ENCODE results near the gene HIPK1. TPM values are rescaled to one million over a fixed set of nuclear protein-coding genes. Genes with fewer than 3 reads are reported as not detected.

HIPK1 gene
- total RNA-seq, 4 donors from 2014 or later = 42.3 to 63.4 (median 53.0) TPM

GRCh38 chr1:113984710-113985109 lies 55.6 kb downstream of the HIPK1 start:
- DNase-seq (ENCODE audit: low spot score in 2 of 2) = no peak
- WGBS, 2 donors = 59% methylated on average over 4 of the region's 4 CpGs
- H3K27ac ChIP-seq = peak overlapping the region in 1 of 4 donors; percentile 5

GRCh38 chr1:113986802-113987201 lies 57.7 kb downstream of the HIPK1 start:
- TF ChIP-seq CTCF (IDR thresholded peaks at IDR 0.05) (no peak), POLR2A (IDR thresholded peaks at IDR 0.05) (no peak), EP300 (IDR thresholded peaks at IDR 0.05) (no peak)
- Histone ChIP-seq H3K27me3 (no peaks in the 10 kb centered on the region), H3K4me3 (no peak overlapping the region), H3K36me3 (no peaks in the 10 kb centered on the region), H3K4me1 (peaks cover 0 to 36% (median 14%) of the 10 kb centered on the region in 4 donors), H3K9me3 (no peaks in the 10 kb centered on the region), H3K27ac (no peak overlapping the region)
- 72 to 80% methylated on average over 6 of the region's 6 CpGs for WGBS, 2 donors
- no peak for DNase-seq (ENCODE audit: low spot score in 2 of 2)

More at GRCh38 chr1:113984710-113985109, 55.6 kb downstream of the HIPK1 start:
- Histone ChIP-seq H3K27me3 (no peaks in the 10 kb centered on the region), H3K36me3 (no peaks in the 10 kb centered on the region), H3K9me3 (no peaks in the 10 kb centered on the region), H3K4me3 (no peak overlapping the region), H3K4me1 (peaks cover 0 to 56% (median 14%) of the 10 kb centered on the region in 4 donors)
- TF ChIP-seq CTCF (IDR thresholded peaks at IDR 0.05) (no peak), EP300 (IDR thresholded peaks at IDR 0.05) (no peak), POLR2A (IDR thresholded peaks at IDR 0.05) (no peak)

GRCh38 chr1:113987259-113987658 lies 58.1 kb downstream of the HIPK1 start:
- Histone ChIP-seq H3K9me3 (no peaks in the 10 kb centered on the region), H3K4me3 (no peak overlapping the region), H3K4me1 (peaks cover 0 to 31% (median 14%) of the 10 kb centered on the region in 4 donors), H3K27me3 (no peaks in the 10 kb centered on the region), H3K36me3 (no peaks in the 10 kb centered on the region), H3K27ac (no peak overlapping the region)
- TF ChIP-seq EP300 (IDR thresholded peaks at IDR 0.05) (no peak), CTCF (IDR thresholded peaks at IDR 0.05) (no peak), POLR2A (IDR thresholded peaks at IDR 0.05) (no peak)
- no peak for DNase-seq (ENCODE audit: low spot score in 2 of 2)
- 75 to 93% methylated on average over 5 of the region's 5 CpGs for WGBS, 2 donors

GRCh38 chr1:113990530-113990929 lies 61.4 kb downstream of the HIPK1 start:
- Histone ChIP-seq H3K27ac (no peak overlapping the region), H3K9me3 (peaks cover 0 to 16% (median 3%) of the 10 kb centered on the region in 4 donors), H3K27me3 (no peaks in the 10 kb centered on the region), H3K36me3 (no peaks in the 10 kb centered on the region), H3K4me1 (no peaks in the 10 kb centered on the region), H3K4me3 (no peak overlapping the region)
- WGBS, 2 donors = 57 to 69% methylated on average over 2 of the region's 2 CpGs
- no peak for DNase-seq (ENCODE audit: low spot score in 2 of 2)
- TF ChIP-seq EP300 (IDR thresholded peaks at IDR 0.05) = no peak
- TF ChIP-seq POLR2A (IDR thresholded peaks at IDR 0.05) = no peak
- no peak for TF ChIP-seq CTCF (IDR thresholded peaks at IDR 0.05)

GRCh38 chr1:113990961-113991360 lies 61.8 kb downstream of the HIPK1 start:
- no peaks in the 10 kb centered on the region for H3K27me3 ChIP-seq
- WGBS, 2 donors = 90 to 92% methylated on average over 4 of the region's 4 CpGs
- H3K9me3 ChIP-seq = peaks cover 0 to 20% (median 5%) of the 10 kb centered on the region in 4 donors
- no peak overlapping the region for H3K4me3 ChIP-seq
- no peak overlapping the region for H3K27ac ChIP-seq
- no peaks in the 10 kb centered on the region for H3K36me3 ChIP-seq
- DNase-seq (ENCODE audit: low spot score in 2 of 2) = no peak
- TF ChIP-seq POLR2A (IDR thresholded peaks at IDR 0.05) (no peak), CTCF (IDR thresholded peaks at IDR 0.05) (no peak), EP300 (IDR thresholded peaks at IDR 0.05) (no peak)
- H3K4me1 ChIP-seq = no peaks in the 10 kb centered on the region
